Liver (tissue), 9 donors: ENCODE measurements around the gene ARSJ. TPM values are rescaled to one million over a fixed set of nuclear protein-coding genes. Genes with fewer than 3 reads are reported as not detected.

ENCODE experiments used
- DNase-seq: peaks from one replicate; pipeline ENCODE4 v3.0.0-alpha.2; 2017; ENCODE audit warnings: low spot score
- H3K27ac ChIP-seq, 2 donors: one replicate each; pipeline ENCODE4 v1.7.0; 2013; ENCODE audit warnings: inconsistent platforms in 2 of 2, low read length in 2 of 2, control low read depth in 1 of 2, low read depth in 1 of 2, mild to moderate bottlenecking in 1 of 2
- H3K27me3 ChIP-seq, 4 donors: one replicate each; pipeline versions ENCODE4 v1.6.1 to v1.7.0; 2013; ENCODE audit warnings: low read length in 3 of 4, inconsistent platforms in 1 of 4, mild to moderate bottlenecking in 1 of 4, moderate library complexity in 1 of 4; ENCODE audit not compliant: control insufficient read depth in 4 of 4, insufficient read depth in 4 of 4
- H3K36me3 ChIP-seq, 4 donors: one replicate each; pipeline versions ENCODE4 v1.6.1 to v1.7.0; 2013; ENCODE audit warnings: low read length in 3 of 4, mild to moderate bottlenecking in 3 of 4, low read depth in 1 of 4, moderate library complexity in 1 of 4; ENCODE audit not compliant: control insufficient read depth in 4 of 4, insufficient read depth in 3 of 4
- H3K4me1 ChIP-seq, 4 donors: one replicate each; pipeline versions ENCODE4 v1.6.1 to v1.7.0; 2013; ENCODE audit warnings: low read length in 3 of 4, mild to moderate bottlenecking in 3 of 4, moderate library complexity in 1 of 4; ENCODE audit not compliant: control insufficient read depth in 4 of 4, insufficient read depth in 4 of 4
- H3K4me3 ChIP-seq, 3 donors: one replicate each; pipeline versions ENCODE4 v1.6.1 to v1.7.0; 2013; ENCODE audit warnings: low read length in 3 of 3, control low read depth in 1 of 3, low read depth in 1 of 3, mild to moderate bottlenecking in 1 of 3
- H3K9ac ChIP-seq, 2 donors: one replicate each; pipeline ENCODE4 v1.7.0; 2013; ENCODE audit warnings: low read length in 2 of 2, mild to moderate bottlenecking in 2 of 2, moderate library complexity in 2 of 2, control low read depth in 1 of 2, low read depth in 1 of 2
- H3K9me3 ChIP-seq, 4 donors: one replicate each; pipeline versions ENCODE4 v1.6.1 to v1.7.0; 2013; ENCODE audit warnings: low read length in 3 of 4; ENCODE audit not compliant: control insufficient read depth in 4 of 4
- EGR1 ChIP-seq, 2 donors: IDR thresholded peaks; 2 replicates each; pipeline ENCODE4 v1.6.1; 2016 to 2018; ENCODE audit warnings: antibody characterized with exemption in 2 of 2, low read depth in 2 of 2
- FOXA1 ChIP-seq: IDR thresholded peaks from 2 replicates; pipeline ENCODE4 v1.6.1; 2016; ENCODE audit warnings: antibody characterized with exemption
- FOXA2 ChIP-seq: IDR thresholded peaks from 2 replicates; pipeline ENCODE4 v1.6.1; 2016; ENCODE audit warnings: antibody characterized with exemption
- GABPA ChIP-seq, 2 donors: IDR thresholded peaks in 1 of 2; conservative IDR thresholded peaks in 1 of 2; 2 replicates each; pipeline ENCODE4 v1.6.1; 2016; ENCODE audit warnings: antibody characterized with exemption in 2 of 2, mild to moderate bottlenecking in 1 of 2, moderate library complexity in 1 of 2
- HNF4A ChIP-seq, 2 donors: conservative IDR thresholded peaks; 2 replicates each; pipeline ENCODE4 v1.6.1; 2016; ENCODE audit warnings: antibody characterized with exemption in 2 of 2, mild to moderate bottlenecking in 2 of 2
- HNF4G ChIP-seq: IDR thresholded peaks from 2 replicates; pipeline ENCODE4 v1.6.1; 2016; ENCODE audit warnings: antibody characterized with exemption
- JUND ChIP-seq, 2 donors: IDR thresholded peaks; 2 replicates each; pipeline ENCODE4 v1.6.1; 2016; ENCODE audit warnings: antibody characterized with exemption in 2 of 2
- NR2F2 ChIP-seq: IDR thresholded peaks from 2 replicates; pipeline ENCODE4 v1.6.1; 2016; ENCODE audit warnings: antibody characterized with exemption
- RAD21 ChIP-seq, 2 donors: IDR thresholded peaks; 2 replicates each; pipeline ENCODE4 v1.6.1; 2016; ENCODE audit warnings: antibody characterized with exemption in 2 of 2, mild to moderate bottlenecking in 2 of 2
- RXRA ChIP-seq, 2 donors: IDR thresholded peaks; 2 replicates each; pipeline ENCODE4 v1.6.1; 2017 to 2018; ENCODE audit warnings: antibody characterized with exemption in 2 of 2, mild to moderate bottlenecking in 1 of 2
- SP1 ChIP-seq: IDR thresholded peaks from 2 replicates; pipeline ENCODE4 v1.6.1; 2018; ENCODE audit warnings: antibody characterized with exemption, mild to moderate bottlenecking
- TAF1 ChIP-seq: conservative IDR thresholded peaks from 2 replicates; pipeline ENCODE4 v1.6.1; 2016; ENCODE audit warnings: antibody characterized with exemption, mild to moderate bottlenecking
- YY1 ChIP-seq: IDR thresholded peaks from 2 replicates; pipeline ENCODE4 v1.6.1; 2016; ENCODE audit warnings: antibody characterized with exemption, mild to moderate bottlenecking
- WGBS: extraction: QIAGEN DNeasy Blood & Tissue Kit; methylation state at CpG from one replicate; pipeline ENCODE4 v1.1.7; 2013; 5-methylcytosine and 5-hydroxymethylcytosine counted together
- polyA plus RNA-seq, 2 donors: library from polyadenylated mRNA; stranded (reverse) in 1 of 2; unstranded in 1 of 2; fragments of 200-250 nt in 1 of 2; fragments of >200 nt in 1 of 2; fragmentation: Nextera tagmentation in 1 of 2; extraction: Ambion mirVana in 1 of 2; gene quantifications; one replicate each; pipeline versions ENCODE4 v1.2.1 to v1.2.3, GENCODE V29; 2013 to 2015
- total RNA-seq, 2 donors: library from RNA; depleted of rRNA; stranded (reverse); fragments of >200 nt; gene quantifications; one replicate each; pipeline ENCODE4 v1.2.3, GENCODE V29; 2014
- TF ChIP-seq, protein P1 (sequence below): fragments of 150-350 bp; IDR thresholded peaks from 2 replicates; pipeline ENCODE4 v1.5.1; 2017; ENCODE audit warnings: improper control_type of control experiment, low read depth, low read length; ENCODE audit not compliant: missing input control
- TF ChIP-seq, protein P2 (sequence below): IDR thresholded peaks from 2 replicates; pipeline ENCODE4 v1.6.1; 2016; ENCODE audit warnings: antibody characterized with exemption
- TF ChIP-seq, protein P3 (sequence below): IDR thresholded peaks from 2 replicates; pipeline ENCODE4 v1.6.1; 2016; ENCODE audit warnings: antibody characterized with exemption
- TF ChIP-seq, protein P4 (sequence below): IDR thresholded peaks from 2 replicates; pipeline ENCODE4 v1.6.1; 2016; ENCODE audit warnings: antibody characterized with exemption, mild to moderate bottlenecking
- TF ChIP-seq, protein P5 (sequence below): IDR thresholded peaks from 2 replicates; pipeline ENCODE4 v1.6.1; 2016; ENCODE audit warnings: antibody characterized with exemption
- donor health status: healthy.
- donor health status: healthy.
- donor health status: healthy.
- donor health status: healthy.
- donor health status: healthy.

The ARSJ gene
- total and polyA plus RNA-seq, 4 donors, result 0.56 to 1.8 (median 0.95) TPM

DNA sequence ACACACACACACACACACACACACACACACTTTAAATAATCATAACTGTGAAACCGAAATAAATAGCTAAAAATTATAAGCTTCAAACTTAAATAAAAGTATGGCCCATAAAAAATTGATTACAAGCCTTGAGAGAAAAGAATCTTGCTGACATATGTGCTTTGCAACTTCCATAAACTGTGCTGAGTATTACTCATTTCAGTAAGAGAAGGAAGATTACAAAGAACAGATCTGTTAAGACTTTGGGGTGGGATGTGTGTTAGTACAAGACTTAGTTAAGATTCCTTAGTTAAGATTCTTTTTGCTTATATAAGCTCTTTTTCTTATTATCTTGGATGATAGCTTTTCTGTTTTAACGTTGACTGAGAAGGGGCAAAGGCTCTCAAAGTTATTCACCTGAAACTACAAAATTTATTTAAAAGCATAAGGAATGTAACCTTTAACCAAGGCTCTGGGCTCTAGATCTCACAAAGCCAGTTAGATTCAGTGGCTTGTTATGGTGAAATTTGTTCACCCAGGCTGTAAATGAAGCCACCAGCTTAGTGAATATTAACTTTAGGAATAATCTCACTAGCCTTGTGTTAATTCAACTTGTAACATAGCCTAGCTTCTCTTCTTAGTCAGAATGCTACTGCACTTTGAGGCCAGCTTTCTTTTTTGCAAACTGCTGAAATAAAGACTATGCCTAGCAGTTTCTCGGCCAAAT is 58.2 kb downstream of the ARSJ start:
- no peak for DNase-seq
- Histone ChIP-seq H3K4me3 (no peak overlapping the region), H3K27me3 (no peaks in the 10 kb centered on the region), H3K27ac (no peak overlapping the region), H3K9ac (no peak overlapping the region), H3K36me3 (no peaks in the 10 kb centered on the region), H3K9me3 (no peaks in the 10 kb centered on the region), H3K4me1 (peaks cover 0 to 9% (median 0%) of the 10 kb centered on the region in 4 donors)
- WGBS, result 68% methylated on average over 3 of the region's 3 CpGs
- TF ChIP-seq HNF4G (no peak), HNF4A (conservative IDR thresholded peaks at IDR 0.05) (no peak), FOXA2 (no peak), YY1 (no peak), RXRA (IDR thresholded peaks at IDR 0.05) (no peak), EGR1 (IDR thresholded peaks at IDR 0.05; ENCODE audit: low read depth in 2 of 2) (no peak)
- TF ChIP-seq, protein P1, sequence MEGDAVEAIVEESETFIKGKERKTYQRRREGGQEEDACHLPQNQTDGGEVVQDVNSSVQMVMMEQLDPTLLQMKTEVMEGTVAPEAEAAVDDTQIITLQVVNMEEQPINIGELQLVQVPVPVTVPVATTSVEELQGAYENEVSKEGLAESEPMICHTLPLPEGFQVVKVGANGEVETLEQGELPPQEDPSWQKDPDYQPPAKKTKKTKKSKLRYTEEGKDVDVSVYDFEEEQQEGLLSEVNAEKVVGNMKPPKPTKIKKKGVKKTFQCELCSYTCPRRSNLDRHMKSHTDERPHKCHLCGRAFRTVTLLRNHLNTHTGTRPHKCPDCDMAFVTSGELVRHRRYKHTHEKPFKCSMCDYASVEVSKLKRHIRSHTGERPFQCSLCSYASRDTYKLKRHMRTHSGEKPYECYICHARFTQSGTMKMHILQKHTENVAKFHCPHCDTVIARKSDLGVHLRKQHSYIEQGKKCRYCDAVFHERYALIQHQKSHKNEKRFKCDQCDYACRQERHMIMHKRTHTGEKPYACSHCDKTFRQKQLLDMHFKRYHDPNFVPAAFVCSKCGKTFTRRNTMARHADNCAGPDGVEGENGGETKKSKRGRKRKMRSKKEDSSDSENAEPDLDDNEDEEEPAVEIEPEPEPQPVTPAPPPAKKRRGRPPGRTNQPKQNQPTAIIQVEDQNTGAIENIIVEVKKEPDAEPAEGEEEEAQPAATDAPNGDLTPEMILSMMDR, result no peak
- TF ChIP-seq, protein P2, sequence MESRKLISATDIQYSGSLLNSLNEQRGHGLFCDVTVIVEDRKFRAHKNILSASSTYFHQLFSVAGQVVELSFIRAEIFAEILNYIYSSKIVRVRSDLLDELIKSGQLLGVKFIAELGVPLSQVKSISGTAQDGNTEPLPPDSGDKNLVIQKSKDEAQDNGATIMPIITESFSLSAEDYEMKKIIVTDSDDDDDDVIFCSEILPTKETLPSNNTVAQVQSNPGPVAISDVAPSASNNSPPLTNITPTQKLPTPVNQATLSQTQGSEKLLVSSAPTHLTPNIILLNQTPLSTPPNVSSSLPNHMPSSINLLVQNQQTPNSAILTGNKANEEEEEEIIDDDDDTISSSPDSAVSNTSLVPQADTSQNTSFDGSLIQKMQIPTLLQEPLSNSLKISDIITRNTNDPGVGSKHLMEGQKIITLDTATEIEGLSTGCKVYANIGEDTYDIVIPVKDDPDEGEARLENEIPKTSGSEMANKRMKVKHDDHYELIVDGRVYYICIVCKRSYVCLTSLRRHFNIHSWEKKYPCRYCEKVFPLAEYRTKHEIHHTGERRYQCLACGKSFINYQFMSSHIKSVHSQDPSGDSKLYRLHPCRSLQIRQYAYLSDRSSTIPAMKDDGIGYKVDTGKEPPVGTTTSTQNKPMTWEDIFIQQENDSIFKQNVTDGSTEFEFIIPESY, result no peak
- TF ChIP-seq, protein P3, sequence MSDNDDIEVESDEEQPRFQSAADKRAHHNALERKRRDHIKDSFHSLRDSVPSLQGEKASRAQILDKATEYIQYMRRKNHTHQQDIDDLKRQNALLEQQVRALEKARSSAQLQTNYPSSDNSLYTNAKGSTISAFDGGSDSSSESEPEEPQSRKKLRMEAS, result no peak

DNA sequence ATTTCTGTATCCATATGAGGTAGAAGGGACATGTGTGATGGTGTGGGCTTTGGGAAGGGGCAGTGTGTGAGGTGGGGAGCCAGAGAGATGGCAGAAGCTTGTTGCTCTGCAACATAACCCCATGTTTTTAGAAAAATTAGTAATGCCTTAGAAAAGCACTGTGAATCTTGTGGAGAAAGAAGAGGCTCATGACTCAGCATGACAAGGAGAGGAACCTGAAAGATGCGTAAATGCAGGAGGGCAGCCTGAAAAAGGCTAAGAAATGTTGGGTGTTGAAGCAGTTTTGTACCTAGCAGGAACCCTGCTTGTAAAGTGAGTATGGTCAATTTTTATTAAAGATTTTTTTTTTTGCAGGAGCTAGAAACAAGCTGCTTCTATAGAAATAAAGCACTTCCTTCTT is 59.8 kb downstream of the ARSJ start:
- TF ChIP-seq EGR1 (IDR thresholded peaks at IDR 0.05; ENCODE audit: low read depth in 2 of 2) (no peak), FOXA2 (no peak), YY1 (no peak), TAF1 (no peak), SP1 (no peak), HNF4G (no peak), NR2F2 (no peak), JUND (IDR thresholded peaks at IDR 0.05) (no peak), HNF4A (conservative IDR thresholded peaks at IDR 0.05) (no peak), GABPA (IDR thresholded peaks at IDR 0.05 in 1 of 2, conservative IDR thresholded peaks at IDR 0.05 in 1 of 2) (no peak), FOXA1 (no peak), RAD21 (IDR thresholded peaks at IDR 0.05) (no peak), RXRA (IDR thresholded peaks at IDR 0.05) (no peak)
- TF ChIP-seq, protein P2, result no peak
- TF ChIP-seq, protein P4, sequence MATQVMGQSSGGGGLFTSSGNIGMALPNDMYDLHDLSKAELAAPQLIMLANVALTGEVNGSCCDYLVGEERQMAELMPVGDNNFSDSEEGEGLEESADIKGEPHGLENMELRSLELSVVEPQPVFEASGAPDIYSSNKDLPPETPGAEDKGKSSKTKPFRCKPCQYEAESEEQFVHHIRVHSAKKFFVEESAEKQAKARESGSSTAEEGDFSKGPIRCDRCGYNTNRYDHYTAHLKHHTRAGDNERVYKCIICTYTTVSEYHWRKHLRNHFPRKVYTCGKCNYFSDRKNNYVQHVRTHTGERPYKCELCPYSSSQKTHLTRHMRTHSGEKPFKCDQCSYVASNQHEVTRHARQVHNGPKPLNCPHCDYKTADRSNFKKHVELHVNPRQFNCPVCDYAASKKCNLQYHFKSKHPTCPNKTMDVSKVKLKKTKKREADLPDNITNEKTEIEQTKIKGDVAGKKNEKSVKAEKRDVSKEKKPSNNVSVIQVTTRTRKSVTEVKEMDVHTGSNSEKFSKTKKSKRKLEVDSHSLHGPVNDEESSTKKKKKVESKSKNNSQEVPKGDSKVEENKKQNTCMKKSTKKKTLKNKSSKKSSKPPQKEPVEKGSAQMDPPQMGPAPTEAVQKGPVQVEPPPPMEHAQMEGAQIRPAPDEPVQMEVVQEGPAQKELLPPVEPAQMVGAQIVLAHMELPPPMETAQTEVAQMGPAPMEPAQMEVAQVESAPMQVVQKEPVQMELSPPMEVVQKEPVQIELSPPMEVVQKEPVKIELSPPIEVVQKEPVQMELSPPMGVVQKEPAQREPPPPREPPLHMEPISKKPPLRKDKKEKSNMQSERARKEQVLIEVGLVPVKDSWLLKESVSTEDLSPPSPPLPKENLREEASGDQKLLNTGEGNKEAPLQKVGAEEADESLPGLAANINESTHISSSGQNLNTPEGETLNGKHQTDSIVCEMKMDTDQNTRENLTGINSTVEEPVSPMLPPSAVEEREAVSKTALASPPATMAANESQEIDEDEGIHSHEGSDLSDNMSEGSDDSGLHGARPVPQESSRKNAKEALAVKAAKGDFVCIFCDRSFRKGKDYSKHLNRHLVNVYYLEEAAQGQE, result no peak
- TF ChIP-seq, protein P1, result no peak
- TF ChIP-seq, protein P5, sequence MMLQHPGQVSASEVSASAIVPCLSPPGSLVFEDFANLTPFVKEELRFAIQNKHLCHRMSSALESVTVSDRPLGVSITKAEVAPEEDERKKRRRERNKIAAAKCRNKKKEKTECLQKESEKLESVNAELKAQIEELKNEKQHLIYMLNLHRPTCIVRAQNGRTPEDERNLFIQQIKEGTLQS, result no peak
- TF ChIP-seq, protein P3, result no peak
- Histone ChIP-seq H3K4me3 (no peak overlapping the region), H3K4me1 (peaks cover 0 to 9% (median 0%) of the 10 kb centered on the region in 4 donors), H3K9me3 (no peaks in the 10 kb centered on the region), H3K36me3 (no peaks in the 10 kb centered on the region), H3K27ac (no peak overlapping the region), H3K27me3 (no peaks in the 10 kb centered on the region), H3K9ac (no peak overlapping the region)
- 93% methylated on average over 1 of the region's 1 CpG for WGBS
- no peak for DNase-seq
